Vagina (tissue), 2 donors: ENCODE measurements around the gene GNL1.

Experiments
- POLR2A ChIP-seq, 2 donors: fragments of 450-650 bp; IDR thresholded peaks; one replicate each; pipeline ENCODE4 v1.6.1; 2017; ENCODE audit warnings: antibody characterized with exemption in 2 of 2, mild to moderate bottlenecking in 2 of 2, moderate library complexity in 2 of 2
- TF ChIP-seq, protein P1 (sequence below), 3 experiments: fragments of 450-650 bp in 2 of 3; fragments of 200-600 bp in 1 of 3; sonication (generic) in 1 of 3; IDR thresholded peaks; one replicate each; pipeline ENCODE4 v1.5.1; 2017 to 2019; ENCODE audit warnings: antibody characterized with exemption in 3 of 3, mild to moderate bottlenecking in 2 of 3, moderate library complexity in 2 of 3

- TF ChIP-seq POLR2A (IDR thresholded peaks at IDR 0.05), result no peak
- TF ChIP-seq, protein P1, sequence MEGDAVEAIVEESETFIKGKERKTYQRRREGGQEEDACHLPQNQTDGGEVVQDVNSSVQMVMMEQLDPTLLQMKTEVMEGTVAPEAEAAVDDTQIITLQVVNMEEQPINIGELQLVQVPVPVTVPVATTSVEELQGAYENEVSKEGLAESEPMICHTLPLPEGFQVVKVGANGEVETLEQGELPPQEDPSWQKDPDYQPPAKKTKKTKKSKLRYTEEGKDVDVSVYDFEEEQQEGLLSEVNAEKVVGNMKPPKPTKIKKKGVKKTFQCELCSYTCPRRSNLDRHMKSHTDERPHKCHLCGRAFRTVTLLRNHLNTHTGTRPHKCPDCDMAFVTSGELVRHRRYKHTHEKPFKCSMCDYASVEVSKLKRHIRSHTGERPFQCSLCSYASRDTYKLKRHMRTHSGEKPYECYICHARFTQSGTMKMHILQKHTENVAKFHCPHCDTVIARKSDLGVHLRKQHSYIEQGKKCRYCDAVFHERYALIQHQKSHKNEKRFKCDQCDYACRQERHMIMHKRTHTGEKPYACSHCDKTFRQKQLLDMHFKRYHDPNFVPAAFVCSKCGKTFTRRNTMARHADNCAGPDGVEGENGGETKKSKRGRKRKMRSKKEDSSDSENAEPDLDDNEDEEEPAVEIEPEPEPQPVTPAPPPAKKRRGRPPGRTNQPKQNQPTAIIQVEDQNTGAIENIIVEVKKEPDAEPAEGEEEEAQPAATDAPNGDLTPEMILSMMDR (IDR thresholded peaks at IDR 0.05), result no peak
Observed at GRCh38 chr6:30570263-30570662, 14.0 kb upstream of the GNL1 start.
